ENCODE results near the gene PBX1.

The PBX1 gene

GRCh38 chr1:164843743-164844500 lies 284.9 kb downstream of the PBX1 start:
- no peak for DNase-seq

- no peak for DNase-seq
Measured at GRCh38 chr1:164846731-164847691, 288.0 kb downstream of the PBX1 start.

- DNase-seq, result no peak
Measured at GRCh38 chr1:164853146-164853545, 294.2 kb downstream of the PBX1 start.

DNA sequence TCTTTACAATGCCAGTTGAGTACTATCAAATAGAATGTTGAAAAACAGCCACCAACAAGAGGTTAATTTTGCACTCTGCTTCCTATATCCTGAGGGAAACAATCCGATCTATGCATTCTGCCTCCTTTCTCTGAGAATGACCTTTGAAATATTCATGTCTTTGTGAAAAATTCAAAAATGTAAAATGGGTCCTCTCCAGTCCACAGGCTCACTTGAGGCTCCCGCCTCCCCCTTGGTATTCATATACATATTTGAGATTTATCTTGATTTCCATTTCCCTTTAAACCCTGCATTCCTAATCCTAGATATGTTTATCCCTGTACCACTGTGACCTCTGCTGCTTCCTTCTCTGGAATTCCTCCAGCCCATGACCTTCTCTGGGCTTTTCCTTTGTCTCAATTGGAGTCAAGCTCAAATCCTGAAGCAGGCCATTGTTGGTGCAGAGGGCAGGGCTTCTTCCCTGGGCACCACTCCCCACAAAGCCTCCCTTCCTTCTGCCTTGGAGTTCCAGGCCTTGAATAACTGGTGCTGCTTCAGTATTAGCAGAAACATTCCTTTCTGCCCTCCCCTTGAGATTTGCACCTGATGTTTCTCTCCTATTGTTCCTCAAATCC lies 296.8 kb downstream of the PBX1 start:
- DNase-seq, result no peak

GRCh38 chr1:164856381-164856780 lies 297.4 kb downstream of the PBX1 start:
- no peak for DNase-seq

GRCh38 chr1:164857439-164857838 lies 298.5 kb downstream of the PBX1 start:
- DNase-seq, result no peak

DNA sequence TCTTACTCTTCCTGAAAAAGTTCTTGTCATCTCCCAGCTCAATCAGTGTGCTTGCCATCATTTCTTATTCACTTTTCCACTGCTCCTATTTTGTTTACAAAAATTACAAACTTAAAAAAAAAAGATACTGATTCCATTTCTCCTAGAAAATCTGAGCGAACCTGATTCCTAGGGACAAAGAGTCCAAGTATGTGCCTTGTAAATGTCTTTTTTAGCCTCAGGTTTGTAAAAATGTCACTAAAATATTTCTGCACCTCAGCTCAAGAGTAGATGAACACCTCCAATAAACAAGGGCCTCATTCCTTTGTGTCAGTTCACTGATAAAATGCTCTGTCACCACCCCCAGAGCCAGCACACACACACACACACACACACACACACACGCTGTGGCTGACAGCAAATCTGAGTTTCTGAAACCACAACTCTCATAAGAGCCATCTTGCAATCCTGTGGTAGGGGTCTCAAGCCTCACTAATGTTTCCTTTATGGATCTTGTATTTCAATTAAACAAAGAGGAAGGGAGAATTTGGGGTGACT lies 299.2 kb downstream of the PBX1 start:
- no peak for DNase-seq

- DNase-seq, result no peak
Measured at GRCh38 chr1:164861632-164862031, 302.6 kb downstream of the PBX1 start.

DNA sequence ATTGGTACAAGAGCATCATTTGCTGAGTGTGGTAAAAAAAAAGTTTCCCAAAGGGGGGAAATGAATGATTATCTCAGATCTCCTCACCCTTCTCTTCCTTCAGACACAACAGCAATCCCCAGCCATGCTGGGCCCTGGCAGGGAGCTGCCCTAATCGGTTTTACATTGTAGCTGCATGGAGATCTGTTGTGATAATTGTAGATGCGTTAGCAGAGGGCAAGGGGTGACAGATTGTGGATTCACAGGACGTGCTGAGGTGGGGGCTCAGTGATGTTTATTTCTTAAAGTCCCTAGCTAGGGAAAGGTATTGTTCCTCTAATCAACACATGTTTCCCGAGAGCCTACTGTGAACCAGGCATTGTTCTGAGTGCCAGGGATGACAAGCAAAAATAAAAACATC lies 304.1 kb downstream of the PBX1 start:
- no peak for DNase-seq

- DNase-seq, result no peak
Measured at GRCh38 chr1:164864161-164864560, 305.2 kb downstream of the PBX1 start.

DNA sequence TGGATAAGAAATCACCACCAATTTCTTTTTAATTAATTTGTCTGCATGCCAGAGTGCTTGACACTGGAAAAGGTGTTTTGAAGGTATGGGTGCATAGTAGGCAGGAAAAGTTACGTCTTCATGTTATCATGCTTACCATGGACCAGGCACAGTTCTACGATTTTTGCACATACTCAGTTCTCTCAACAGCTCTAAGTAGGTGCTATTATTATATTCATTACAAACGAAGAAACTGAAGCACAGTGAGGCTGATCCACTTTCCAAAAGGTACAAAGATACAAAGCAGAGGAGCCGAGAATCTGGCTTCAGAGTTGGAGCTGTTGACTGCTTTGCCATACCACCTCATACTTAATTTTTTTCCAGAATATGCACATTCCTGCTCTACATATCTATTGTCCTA lies 306.4 kb downstream of the PBX1 start:
- no peak for DNase-seq

- DNase-seq, result no peak
Measured at GRCh38 chr1:164867590-164867989, 308.6 kb downstream of the PBX1 start.

- no peak for DNase-seq
Measured at GRCh38 chr1:164868990-164869389, 310.0 kb downstream of the PBX1 start.

- DNase-seq, result no peak
Measured at GRCh38 chr1:164875518-164875917, 316.5 kb downstream of the PBX1 start.

DNA sequence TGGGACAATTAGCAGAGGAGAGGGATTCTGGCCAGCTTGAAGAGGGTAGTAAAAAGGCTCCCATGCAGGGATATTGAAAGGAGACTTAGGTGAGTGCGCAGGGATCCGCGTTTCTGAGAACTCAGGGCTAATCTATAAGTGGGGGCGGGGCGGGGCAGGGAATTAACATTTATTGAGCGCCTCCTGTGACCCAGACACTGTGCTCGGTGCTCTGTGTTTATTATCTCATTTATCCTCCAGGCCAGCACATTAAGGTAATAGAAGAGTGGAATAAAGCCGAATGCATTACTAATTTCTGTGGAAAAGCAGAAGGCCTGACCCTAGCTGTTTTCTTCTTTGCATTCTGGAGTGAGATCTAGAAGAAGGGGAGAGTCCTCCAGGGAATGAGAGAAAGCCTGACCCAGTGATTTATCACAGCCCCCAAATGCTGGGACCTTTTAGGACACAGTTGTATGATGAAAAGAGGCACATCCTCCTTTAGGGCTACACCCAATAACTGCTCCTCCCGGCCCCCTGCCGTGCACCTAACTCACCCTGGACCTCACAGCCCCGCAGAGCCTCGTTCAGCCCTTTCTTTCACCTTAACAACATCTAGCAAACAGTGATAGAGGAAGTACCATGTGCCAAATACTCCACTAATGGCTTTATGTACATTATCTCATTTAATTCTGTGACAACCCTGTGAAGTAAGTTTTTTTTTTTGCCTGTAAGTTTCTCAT lies 317.6 kb downstream of the PBX1 start:
- DNase-seq, result no peak

DNA sequence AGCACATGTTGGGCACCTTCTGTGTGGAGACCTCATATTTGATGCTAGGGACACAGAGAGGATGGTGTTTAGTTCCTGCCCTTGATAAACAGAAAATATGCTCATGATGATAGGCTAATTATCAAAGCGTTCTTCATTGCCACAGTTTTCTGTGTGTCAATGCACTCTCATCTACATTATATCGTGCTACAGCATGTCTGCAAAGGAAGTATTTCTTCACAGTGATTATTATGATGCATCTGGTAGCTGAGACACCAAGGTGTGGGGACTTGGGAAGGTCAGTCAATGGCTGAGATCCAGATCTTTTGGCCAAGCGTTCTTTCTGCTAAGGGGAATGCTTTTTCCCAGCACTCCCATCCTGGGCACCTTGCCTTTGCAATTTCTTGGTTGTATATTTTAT lies 321.2 kb downstream of the PBX1 start:
- DNase-seq, result no peak

- no peak for DNase-seq
Measured at GRCh38 chr1:164880644-164881043, 321.7 kb downstream of the PBX1 start.

- DNase-seq, result no peak
Measured at GRCh38 chr1:164885311-164885710, 326.3 kb downstream of the PBX1 start.

DNA sequence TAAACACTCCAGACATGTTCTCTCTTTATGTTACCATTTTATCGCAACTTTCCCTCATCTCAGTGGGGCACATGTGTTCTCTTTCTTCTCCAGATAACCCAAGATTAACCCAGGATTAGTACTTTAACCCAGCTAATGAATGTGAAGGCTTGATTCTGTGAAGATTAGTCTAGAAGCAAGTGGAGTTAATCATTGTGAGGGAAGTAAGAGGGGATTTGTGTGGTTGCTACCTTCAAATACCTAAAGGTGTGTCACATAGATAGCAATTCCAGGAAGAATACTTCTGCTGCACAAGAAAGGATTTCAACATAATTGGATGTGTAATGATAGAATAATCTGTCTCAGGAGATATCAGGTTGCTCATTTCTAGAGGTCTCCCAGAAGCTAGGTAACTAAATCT lies 327.1 kb downstream of the PBX1 start:
- no peak for DNase-seq

DNA sequence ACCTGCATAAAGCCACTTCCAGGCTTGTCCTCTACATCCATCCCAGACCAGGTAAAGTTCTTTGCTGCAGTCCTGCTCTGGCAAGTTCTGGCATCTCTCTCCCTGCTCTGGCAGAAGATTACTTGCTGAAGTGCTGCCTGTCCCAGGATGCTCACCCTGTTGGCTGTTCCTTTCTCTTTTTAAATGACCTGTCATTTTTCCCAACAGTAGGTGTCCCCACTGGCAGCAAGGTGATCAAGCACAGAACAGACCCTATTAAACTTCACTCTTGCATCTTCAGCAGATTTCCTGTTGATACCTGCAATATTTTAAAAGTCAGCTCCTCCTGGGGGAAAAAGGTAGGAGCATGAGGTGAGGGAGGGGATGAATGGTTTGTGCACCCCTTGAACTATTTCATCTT lies 332.6 kb downstream of the PBX1 start:
- peak; percentile 99 for DNase-seq

DNA sequence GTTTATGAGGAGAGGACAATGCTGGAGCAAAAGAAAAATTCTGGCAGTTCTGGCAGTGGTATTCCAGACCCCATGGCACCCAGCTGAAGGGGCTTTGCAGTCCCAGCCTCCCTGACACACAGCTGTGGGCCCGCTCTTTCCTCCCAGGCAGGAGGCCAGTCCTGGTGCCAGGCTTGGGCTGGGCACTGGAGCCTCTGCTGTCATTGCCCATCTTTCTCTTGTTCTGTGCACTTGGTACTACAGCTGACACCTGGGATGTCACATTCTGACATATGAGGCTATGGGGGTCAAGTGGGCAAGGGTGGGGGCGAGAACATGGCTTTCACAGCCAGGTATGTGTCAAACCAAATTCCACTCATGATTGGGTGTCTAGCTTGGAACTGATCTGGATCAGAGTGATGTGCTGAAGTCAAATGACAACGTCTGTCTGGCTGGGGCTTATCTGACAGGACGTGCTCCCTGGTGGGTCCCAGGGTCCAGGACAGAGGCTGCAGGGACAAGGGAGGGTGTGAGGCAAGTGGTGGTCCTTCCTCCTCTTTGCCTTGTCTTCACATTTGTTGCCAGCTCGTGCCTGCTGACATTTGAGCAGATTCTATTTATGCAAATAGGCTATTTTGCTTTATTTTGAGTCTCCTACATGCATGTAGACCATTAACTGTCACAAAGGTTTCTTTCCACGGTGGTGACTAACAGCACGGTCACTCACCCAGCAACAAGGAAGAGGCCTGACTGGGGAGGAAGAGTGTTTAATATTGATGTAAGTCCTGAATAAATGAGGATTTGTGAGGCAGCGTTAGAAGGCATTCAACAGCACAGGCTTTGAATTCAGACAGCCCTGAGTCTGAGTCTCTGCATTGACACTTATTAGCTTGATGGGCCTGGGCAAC lies 336.3 kb downstream of the PBX1 start:
- DNase-seq, result no peak

- DNase-seq, result no peak
Measured at GRCh38 chr1:164901031-164901430, 342.0 kb downstream of the PBX1 start.
